Heart right ventricle (tissue), 16 donors: Measurements from ENCODE around the gene CHMP2A. TPM values are rescaled to one million over a fixed set of nuclear protein-coding genes. Genes with fewer than 3 reads are reported as not detected.

ENCODE experiments used
- ATAC-seq, 8 donors: fragments of 200-7000 bp; cut with Tn5 transposase; one replicate each; pipeline ENCODE4 v1.9.1; 2020; ENCODE audit warnings: mild to moderate bottlenecking in 8 of 8, moderate library complexity in 8 of 8, moderate number of reproducible peaks in 1 of 8
- DNase-seq, 2 donors: peaks; one replicate each; pipeline ENCODE4 v3.0.0-alpha.2; 2020
- H3K27ac ChIP-seq, 10 donors: fragments of 200-600 bp; sonication (generic) in 2 of 10; one replicate each; pipeline versions ENCODE4 v1.5.0 to v1.8.0; 2020 to 2022; ENCODE audit warnings: mild to moderate bottlenecking in 3 of 10
- H3K27me3 ChIP-seq, 7 donors: fragments of 200-600 bp; one replicate each; pipeline ENCODE4 v1.8.0; 2021 to 2022; ENCODE audit warnings: mild to moderate bottlenecking in 2 of 7
- H3K36me3 ChIP-seq, 9 donors: fragments of 200-600 bp; sonication (generic) in 1 of 9; one replicate each; pipeline versions ENCODE4 v1.5.0 to v1.8.0; 2020 to 2022; ENCODE audit warnings: mild to moderate bottlenecking in 2 of 9
- H3K4me1 ChIP-seq, 9 donors: fragments of 200-600 bp; sonication (generic) in 1 of 9; one replicate each; pipeline versions ENCODE4 v1.5.0 to v1.8.0; 2020 to 2022; ENCODE audit warnings: mild to moderate bottlenecking in 4 of 9
- H3K4me3 ChIP-seq, 10 donors: fragments of 200-600 bp; sonication (generic) in 2 of 10; one replicate each; pipeline versions ENCODE4 v1.5.0 to v1.8.0; 2020 to 2022; ENCODE audit warnings: mild to moderate bottlenecking in 7 of 10, moderate library complexity in 2 of 10
- H3K9me3 ChIP-seq, 11 donors: fragments of 200-600 bp in 10 of 11; sonication (generic) in 2 of 11; one replicate each; pipeline versions ENCODE4 v1.5.0 to v1.8.0; 2013 to 2022; ENCODE audit warnings: mild to moderate bottlenecking in 2 of 11, control low read depth in 1 of 11, moderate library complexity in 1 of 11
- WGBS, 2 donors: extraction: QIAGEN DNeasy Blood & Tissue Kit; methylation state at CpG; one replicate each; pipeline ENCODE4 v1.1.7; 2013; ENCODE audit warnings: inconsistent platforms in 1 of 2; 5-methylcytosine and 5-hydroxymethylcytosine counted together
- intact Hi-C, 10 donors: fragments of 100-400 bp; cut with DNase I; formaldehyde crosslinking; loops; one replicate each; pipeline versions ENCODE4 v1.11.1 to v1.14.2; 2022
- polyA plus RNA-seq, 2 donors: library from polyadenylated mRNA; stranded (reverse); fragments of 200-250 nt; gene quantifications; one replicate each; pipeline ENCODE4 v1.2.3, GENCODE V29; 2013
- total RNA-seq, 10 donors: library from RNA; stranded (reverse); fragmentation: NEBNext Ultra II Directional in 3 of 10; extraction: Animal tissue kit (Norgen Biotek cat#: 25700) in 3 of 10; gene quantifications; one replicate each; pipeline versions ENCODE4 v1.2.1 to v1.2.4, GENCODE V29; 2021 to 2023
- TF ChIP-seq, protein P1 (sequence below), 9 donors: fragments of 200-600 bp; sonication (generic) in 2 of 9; IDR thresholded peaks; one replicate each; pipeline versions ENCODE4 v1.5.0 to v1.8.0; 2021 to 2022; ENCODE audit warnings: antibody characterized with exemption in 9 of 9, mild to moderate bottlenecking in 5 of 9, moderate library complexity in 1 of 9
- donor health status: Arrhythmogenic right ventricular cardiomyopathy.
- donor health status: ischemic (EF 13 %, LVEDD 7.1; RV severe dilation, severe dysfunction).
- donor health status: healthy with polysubstance abuse.
- donor health status: DM: no; HTN: yes; CAD: no.
- donor health status: DM: no; HTN: no; CAD: no.
- donor health status: ischemic (EF 25% LVEDD 6.9; RV normal size, moderate dysfunction).
- donor health status: ischemic (EF 25% LVEDD 5.7; RV mildly dilated, moderate dysfunction).
- donor health status: healthy.
- donor health status: DM: yes; HTN: yes; CAD: no.
- donor health status: Ischemic cardiomyopathy.
- donor health status: ischemic (EF 35%, LVEDD 5.7; RV mildly dilated, moderate dysfunction).
- donor health status: nonischemic (EF 11% LVEDD 7.7; RV severe dilation, severe dysfunction).
- donor health status: DM: yes; HTN: yes; CAD: no.
- donor health status: PGD.
- donor health status: ischemic (EF 29% LVEDD 5.4; RV normal size, mild dysfunction).
- donor health status: nonischemic (EF 23%, LVEDD 6.1; RV moderate dilation, normal function).

CHMP2A gene
- total and polyA plus RNA-seq, 12 donors, result 123 to 349 (median 133) TPM

DNA sequence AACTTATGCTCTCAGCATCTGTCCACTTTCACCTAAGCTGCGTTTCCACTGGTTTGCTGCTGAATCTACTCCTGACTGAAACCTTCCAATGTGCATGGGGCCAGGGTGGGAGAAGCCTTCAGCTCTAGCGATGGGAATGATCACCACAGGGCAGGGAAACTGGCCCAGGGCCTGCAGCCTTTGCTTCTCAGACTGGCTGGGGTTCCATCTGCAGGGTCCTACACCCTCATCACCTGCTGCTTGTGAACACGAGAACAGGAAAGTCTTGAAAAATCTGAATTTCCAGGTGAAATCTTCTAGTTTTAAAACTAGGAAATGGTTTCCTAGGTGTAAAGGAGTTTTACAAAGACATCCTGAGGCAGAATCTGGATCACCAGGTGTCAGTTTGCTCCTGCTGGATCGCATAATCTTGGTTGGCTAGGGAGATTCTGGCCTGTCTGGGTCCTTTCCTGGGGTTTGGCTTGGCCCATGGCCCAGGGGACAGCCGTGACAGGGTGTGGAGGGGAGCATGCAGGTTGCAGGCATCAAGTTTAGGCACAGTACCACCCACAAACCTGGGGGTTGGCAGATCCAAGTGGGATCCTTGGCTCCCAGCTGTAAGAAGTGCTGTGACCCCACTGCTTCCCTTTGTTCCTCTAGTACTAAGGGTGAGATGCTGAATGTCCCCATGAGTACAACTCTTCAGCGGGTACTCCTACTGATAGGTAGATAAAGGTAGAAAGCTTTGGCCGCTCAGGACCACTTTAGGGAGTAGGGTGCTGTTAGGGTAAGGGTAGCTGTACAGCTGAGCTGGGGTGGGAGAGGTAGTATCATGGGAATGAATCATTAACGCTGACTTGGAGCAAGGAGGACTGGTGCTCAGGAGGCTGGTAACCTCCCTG is 5.3 kb upstream of the CHMP2A start:
- peak overlapping the region in 9 of 10 donors; percentile 98 to 100 (median 100) for H3K27ac ChIP-seq
- no peak for ATAC-seq
- peaks cover 26 to 67% (median 57%) of the 10 kb centered on the region in 9 donors for H3K4me1 ChIP-seq
- DNase-seq, result no peak
- intact Hi-C loops, result no loop called here
- H3K9me3 ChIP-seq, result no peaks in the 10 kb centered on the region
- TF ChIP-seq, protein P1, sequence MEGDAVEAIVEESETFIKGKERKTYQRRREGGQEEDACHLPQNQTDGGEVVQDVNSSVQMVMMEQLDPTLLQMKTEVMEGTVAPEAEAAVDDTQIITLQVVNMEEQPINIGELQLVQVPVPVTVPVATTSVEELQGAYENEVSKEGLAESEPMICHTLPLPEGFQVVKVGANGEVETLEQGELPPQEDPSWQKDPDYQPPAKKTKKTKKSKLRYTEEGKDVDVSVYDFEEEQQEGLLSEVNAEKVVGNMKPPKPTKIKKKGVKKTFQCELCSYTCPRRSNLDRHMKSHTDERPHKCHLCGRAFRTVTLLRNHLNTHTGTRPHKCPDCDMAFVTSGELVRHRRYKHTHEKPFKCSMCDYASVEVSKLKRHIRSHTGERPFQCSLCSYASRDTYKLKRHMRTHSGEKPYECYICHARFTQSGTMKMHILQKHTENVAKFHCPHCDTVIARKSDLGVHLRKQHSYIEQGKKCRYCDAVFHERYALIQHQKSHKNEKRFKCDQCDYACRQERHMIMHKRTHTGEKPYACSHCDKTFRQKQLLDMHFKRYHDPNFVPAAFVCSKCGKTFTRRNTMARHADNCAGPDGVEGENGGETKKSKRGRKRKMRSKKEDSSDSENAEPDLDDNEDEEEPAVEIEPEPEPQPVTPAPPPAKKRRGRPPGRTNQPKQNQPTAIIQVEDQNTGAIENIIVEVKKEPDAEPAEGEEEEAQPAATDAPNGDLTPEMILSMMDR (IDR thresholded peaks at IDR 0.05), result no peak
- H3K4me3 ChIP-seq, result peak overlapping the region in 9 of 10 donors; percentile 59 to 98 (median 77)
- H3K27me3 ChIP-seq, result peaks cover 0 to 24% (median 0%) of the 10 kb centered on the region in 7 donors
- WGBS, 2 donors, result 78 to 81% methylated on average over 8 of the region's 8 CpGs
- H3K36me3 ChIP-seq, result peaks cover 0 to 16% (median 11%) of the 10 kb centered on the region in 9 donors

DNA sequence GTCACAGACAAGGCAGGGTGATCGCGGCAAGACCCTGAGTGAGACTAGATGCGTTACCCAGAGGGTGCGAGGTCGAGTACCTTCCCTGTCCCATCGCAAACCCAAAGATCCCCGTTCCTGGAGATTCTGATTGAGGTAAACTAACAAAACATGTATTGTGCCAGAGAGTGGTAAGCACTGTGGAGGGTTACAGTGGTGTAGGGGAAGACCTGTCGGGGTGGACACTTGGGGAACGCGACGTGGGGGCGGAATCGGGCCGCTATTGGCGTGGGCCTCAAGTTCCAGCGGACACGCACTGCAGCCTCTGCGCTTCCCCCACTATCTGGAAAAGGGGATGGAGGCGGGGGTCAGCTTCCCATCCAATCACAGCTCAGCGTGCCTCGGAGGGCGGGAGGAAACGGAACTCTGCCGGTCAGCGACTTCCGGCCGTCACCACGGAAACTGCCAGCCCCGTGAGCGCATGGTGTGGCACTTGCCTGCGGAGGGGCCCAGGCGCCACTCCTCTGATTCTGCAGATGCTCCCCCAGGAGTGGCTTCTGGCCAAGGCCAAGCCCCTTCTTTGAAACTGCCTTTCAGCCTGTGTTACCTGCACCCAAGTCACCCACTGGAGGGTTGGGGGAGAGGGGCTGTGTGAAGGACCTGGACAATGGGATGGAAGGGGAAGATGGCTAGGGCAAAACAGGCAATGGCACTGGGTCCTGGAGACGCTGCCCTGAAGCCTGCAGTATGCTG is 4.5 kb upstream of the CHMP2A start:
- TF ChIP-seq, protein P1 (IDR thresholded peaks at IDR 0.05), result no peak
- 1 to 2% methylated on average over 32 to 33 of the region's 33 CpGs for whole genome bisulfite sequencing, 2 donors
- Histone ChIP-seq H3K36me3 (peaks cover 0 to 16% (median 11%) of the 10 kb centered on the region in 9 donors), H3K4me3 (peak overlapping the region; percentile 57 to 98 (median 76)), H3K4me1 (peaks cover 26 to 70% (median 60%) of the 10 kb centered on the region in 9 donors), H3K27ac (peak overlapping the region; percentile 98 to 100 (median 100)), H3K27me3 (peaks cover 0 to 24% (median 0%) of the 10 kb centered on the region in 7 donors), H3K9me3 (no peaks in the 10 kb centered on the region)
- ATAC-seq, result peak; percentile 62 to 82 (median 72)
- intact Hi-C loops, result loop anchor here in 2 of 10 donors (1.0 kb wide), 2 partner anchors 13 to 14 kb away; partner anchors contain the start of gene MZF1 (in 1 of the 2)
- peak; percentile 90 to 94 for DNase-seq

DNA sequence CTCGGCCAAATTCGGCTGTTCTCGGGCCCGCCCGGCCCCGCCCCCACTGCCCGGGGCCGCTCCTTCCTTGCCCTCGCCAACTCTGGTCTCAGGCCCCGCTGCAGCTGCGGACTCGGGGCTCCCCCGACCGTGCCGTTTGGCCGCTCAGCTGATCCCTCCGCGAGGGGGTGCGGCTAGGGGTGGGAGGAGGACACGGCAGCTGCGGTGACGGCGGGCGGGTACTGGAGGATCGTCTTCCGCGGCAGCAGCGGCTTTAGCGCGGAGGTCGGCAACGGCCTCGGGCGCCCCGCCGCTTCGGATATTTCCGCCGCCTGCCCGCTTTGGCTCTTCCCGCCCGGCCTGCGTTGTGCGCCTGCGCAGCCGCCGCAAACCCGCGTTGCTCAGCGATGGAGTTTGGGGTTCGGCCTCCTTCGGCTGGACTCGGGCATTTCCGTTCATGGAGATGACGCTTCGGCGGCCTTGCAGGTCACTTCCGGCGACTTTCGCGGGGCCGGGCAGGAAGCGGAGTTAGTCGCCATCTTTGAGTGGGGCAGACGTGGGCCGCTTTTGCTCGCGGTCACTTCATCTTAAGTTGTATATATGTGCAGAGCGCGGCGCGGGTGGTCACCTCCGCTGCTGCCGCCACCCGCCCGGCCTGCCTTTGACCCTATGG is 3.8 kb upstream of the CHMP2A start:
- peaks cover 0 to 18% (median 11%) of the 10 kb centered on the region in 9 donors for H3K36me3 ChIP-seq
- peak; percentile 76 to 93 (median 84) for ATAC-seq
- 1% methylated on average over 71 to 76 of the region's 76 CpGs for WGBS, 2 donors
- intact Hi-C loops, result loop anchor here in 2 of 10 donors (1.0 kb wide), 2 partner anchors 14 to 15 kb away; partner anchors contain the start of gene MZF1 (in 1 of the 2)
- H3K9me3 ChIP-seq, result no peaks in the 10 kb centered on the region
- peak overlapping the region; percentile 98 to 100 (median 100) for H3K27ac ChIP-seq
- peaks cover 0 to 24% (median 0%) of the 10 kb centered on the region in 7 donors for H3K27me3 ChIP-seq
- H3K4me1 ChIP-seq, result peaks cover 33 to 76% (median 65%) of the 10 kb centered on the region in 9 donors
- TF ChIP-seq, protein P1 (IDR thresholded peaks at IDR 0.05), result peak in 1 of 9 donors; percentile 9
- peak overlapping the region; percentile 57 to 98 (median 76) for H3K4me3 ChIP-seq
- peak; percentile 99 to 100 for DNase-seq
